Right lobe of liver (tissue), 6 donors: ENCODE data around the gene ACAP3. TPM values are rescaled to one million over a fixed set of nuclear protein-coding genes. Genes with fewer than 3 reads are reported as not detected.

ENCODE experiments used
- ATAC-seq, 4 donors: fragments of 200-7000 bp; cut with Tn5 transposase; one replicate each; pipeline ENCODE4 v1.9.1; 2020; ENCODE audit warnings: mild to moderate bottlenecking in 4 of 4, moderate library complexity in 4 of 4
- DNase-seq, 3 donors: peaks; one replicate each; pipeline ENCODE4 v3.0.0-alpha.2; 2020
- H3K27ac ChIP-seq, 3 donors: fragments of 200-600 bp; one replicate each; pipeline ENCODE4 v1.8.0; 2022
- H3K27me3 ChIP-seq, 2 donors: fragments of 200-600 bp; one replicate each; pipeline ENCODE4 v1.8.0; 2022
- H3K36me3 ChIP-seq, 4 donors: fragments of 200-600 bp; sonication (generic) in 1 of 4; one replicate each; pipeline versions ENCODE4 v1.5.1 to v1.8.0; 2017 to 2022; ENCODE audit warnings: control low read depth in 1 of 4
- H3K4me1 ChIP-seq, 4 donors: fragments of 200-600 bp; sonication (generic) in 1 of 4; one replicate each; pipeline versions ENCODE4 v1.5.1 to v1.8.0; 2017 to 2022; ENCODE audit warnings: control low read depth in 1 of 4
- H3K4me3 ChIP-seq, 3 donors: fragments of 200-600 bp; one replicate each; pipeline ENCODE4 v1.8.0; 2022
- H3K9me3 ChIP-seq, 4 donors: fragments of 200-600 bp; sonication (generic) in 1 of 4; one replicate each; pipeline versions ENCODE4 v1.5.1 to v1.8.0; 2017 to 2022; ENCODE audit warnings: control low read depth in 1 of 4
- CTCF ChIP-seq, 4 donors: fragments of 200-600 bp in 3 of 4; fragments of 450-650 bp in 1 of 4; IDR thresholded peaks; one replicate each; pipeline versions ENCODE4 v1.5.1 to v1.8.0; 2016 to 2022; ENCODE audit warnings: antibody characterized with exemption in 4 of 4, mild to moderate bottlenecking in 2 of 4
- POLR2A ChIP-seq: fragments of 450-650 bp; IDR thresholded peaks from one replicate; pipeline ENCODE4 v1.6.1; 2017; ENCODE audit warnings: antibody characterized with exemption, mild to moderate bottlenecking
- WGBS: methylation state at CpG from one replicate; pipeline ENCODE4 v1.1.6; 2018; ENCODE audit warnings: low coverage, low lambda C conversion rate; ENCODE audit not compliant: insufficient coverage; ENCODE audit errors: missing lambda C conversion rate; 5-methylcytosine and 5-hydroxymethylcytosine counted together
- intact Hi-C, 2 donors: fragments of 100-400 bp; cut with DNase I; formaldehyde crosslinking; loops; one replicate each; pipeline versions ENCODE4 v1.11.2 to v1.14.1; 2022
- total RNA-seq, 6 experiments: library from RNA; depleted of rRNA in 2 of 6; stranded (reverse); fragments of >200 nt in 2 of 6; fragmentation: NEBNext Ultra II Directional in 3 of 6; extraction: Animal tissue kit (Norgen Biotek cat#: 25700) in 3 of 6; gene quantifications; one replicate each; pipeline versions ENCODE4 v1.1.0 to v1.2.4, GENCODE V29; 2016 to 2023
- donor health status: DM: no; HTN: yes; CAD: no.
- donor health status: DM: no; HTN: no; CAD: no.
- donor health status: DM: no; HTN: no; CAD: no.
- donor health status: DM: no; HTN: yes; CAD: no.
- donor health status: DM: no; HTN: yes; CAD: no.

Gene ACAP3
- total RNA-seq, 6 experiments from 2014 or later, result 20.1 to 28.0 (median 22.0) TPM

GRCh38 chr1:1306661-1307260 is 969 bp downstream of the ACAP3 start:
- Histone ChIP-seq H3K9me3 (no peaks in the 10 kb centered on the region), H3K27ac (no peak overlapping the region), H3K36me3 (peaks cover 0 to 9% (median 0%) of the 10 kb centered on the region in 4 donors), H3K27me3 (no peaks in the 10 kb centered on the region), H3K4me1 (peaks cover 0 to 35% (median 19%) of the 10 kb centered on the region in 4 donors), H3K4me3 (peak overlapping the region; percentile 66 to 92 (median 71))
- DNase-seq, result no peak
- 51% methylated on average over 4 of the region's 27 CpGs for WGBS
- TF ChIP-seq POLR2A, result no peak
- no peak for TF ChIP-seq CTCF (IDR thresholded peaks at IDR 0.05)
- intact Hi-C loops, result no loop called here
- ATAC-seq, result no peak

DNA sequence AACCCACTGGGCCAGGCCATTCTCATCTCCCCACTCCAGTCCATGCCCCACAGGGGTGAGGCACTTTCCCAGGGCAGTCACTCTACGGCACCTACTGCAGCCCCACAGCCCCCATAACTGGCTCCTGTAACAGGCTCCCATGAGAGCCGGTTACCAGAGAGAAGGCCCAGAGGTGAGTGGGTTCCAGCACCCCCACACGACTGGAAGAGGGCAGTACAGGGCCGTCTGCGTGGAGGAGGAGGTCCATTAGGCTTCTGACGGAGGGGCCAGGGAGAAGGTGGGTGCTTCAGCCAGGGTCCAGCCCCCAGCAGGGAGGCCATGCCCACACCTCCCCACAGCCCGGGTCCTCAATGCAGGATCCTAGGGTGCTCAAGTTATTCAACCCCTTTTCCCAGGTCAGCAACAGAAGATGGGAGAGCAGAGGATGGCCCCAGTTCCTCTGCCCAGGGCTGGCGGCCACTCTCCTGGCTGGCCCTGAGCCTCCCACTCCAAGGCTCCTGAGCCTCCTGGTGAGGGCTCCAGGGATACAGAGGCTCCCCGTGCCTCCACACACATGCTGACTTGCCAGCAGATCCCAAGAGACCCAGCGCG is 1.6 kb downstream of the ACAP3 start:
- intact Hi-C loops, result no loop called here
- Histone ChIP-seq H3K4me1 (peaks cover 0 to 35% (median 19%) of the 10 kb centered on the region in 4 donors), H3K27ac (no peak overlapping the region)

GRCh38 chr1:1305300-1306069 is 2.2 kb downstream of the ACAP3 start:
- intact Hi-C loops, result no loop called here
- H3K9me3 ChIP-seq, result no peaks in the 10 kb centered on the region
- peaks cover 0 to 35% (median 19%) of the 10 kb centered on the region in 4 donors for H3K4me1 ChIP-seq
- peak overlapping the region in 2 of 3 donors; percentile 29 to 47 for H3K27ac ChIP-seq
- TF ChIP-seq CTCF (IDR thresholded peaks at IDR 0.05) (no peak), POLR2A (no peak)
- ATAC-seq (peak in 1 of 4 donors; percentile 6), DNase-seq (peak in 1 of 3 donors; percentile 59)
- no peaks in the 10 kb centered on the region for H3K36me3 ChIP-seq
- H3K4me3 ChIP-seq, result peak overlapping the region in 2 of 3 donors; percentile 9 to 16
- H3K27me3 ChIP-seq, result no peaks in the 10 kb centered on the region
- WGBS, result 20% methylated on average over 12 of the region's 25 CpGs

More for the DNA sequence above, 1.6 kb downstream of the ACAP3 start:
- WGBS, result 77% methylated on average over 2 of the region's 11 CpGs
- TF ChIP-seq POLR2A, result no peak
- no peak for TF ChIP-seq CTCF (IDR thresholded peaks at IDR 0.05)
- Histone ChIP-seq H3K9me3 (no peaks in the 10 kb centered on the region), H3K4me3 (peak overlapping the region in 2 of 3 donors; percentile 66 to 92), H3K36me3 (peaks cover 0 to 3% (median 0%) of the 10 kb centered on the region in 4 donors), H3K27me3 (no peaks in the 10 kb centered on the region)
- no peak for ATAC-seq
- no peak for DNase-seq

- peak in 1 of 3 donors; percentile 70 for DNase-seq
Measured at GRCh38 chr1:1304331-1305299, 3.1 kb downstream of the ACAP3 start.

More at GRCh38 chr1:1304331-1305299, 3.1 kb downstream of the ACAP3 start:
- intact Hi-C loops, result no loop called here
- Histone ChIP-seq H3K4me1 (peaks cover 0 to 34% (median 19%) of the 10 kb centered on the region in 4 donors), H3K9me3 (no peaks in the 10 kb centered on the region), H3K36me3 (no peaks in the 10 kb centered on the region), H3K27me3 (no peaks in the 10 kb centered on the region), H3K4me3 (peak overlapping the region in 2 of 3 donors; percentile 9 to 16), H3K27ac (peak overlapping the region in 2 of 3 donors; percentile 29 to 47)
- ATAC-seq, result peak in 1 of 4 donors; percentile 11
- TF ChIP-seq CTCF (IDR thresholded peaks at IDR 0.05) (no peak), POLR2A (no peak)
- WGBS, result 13% methylated on average over 10 of the region's 29 CpGs
